A673 (cell line): ENCODE results near the gene HSPB7.

ENCODE experiments used
- CTCF ChIP-seq: fragments of 300-800, 200-600 bp; sonication (generic); conservative IDR thresholded peaks from 2 replicates; pipeline ENCODE4 v1.5.1; 2017; ENCODE audit warnings: low read depth, mild to moderate bottlenecking, antibody characterized with exemption, low read length, moderate library complexity, mixed read lengths
- EZH2 ChIP-seq: fragments of 200-600 bp; sonication (generic); IDR thresholded peaks from 2 replicates; pipeline ENCODE4 v1.6.1; 2017; ENCODE audit warnings: borderline replicate concordance, low read depth, mild to moderate bottlenecking, mixed read lengths, antibody characterized with exemption, low read length; ENCODE audit not compliant: poor library complexity, severe bottlenecking

- no peak for TF ChIP-seq CTCF
- no peak for TF ChIP-seq EZH2
These were observed 11.8 kb downstream of the HSPB7 start for GRCh38 chr1:16006010-16006409.
